GM21737 (cell line): ENCODE measurements around the gene SDK2.

Source experiments
- ATAC-seq: cut with Tn5 transposase; IDR thresholded peaks from one replicate; pipeline ENCODE4 v1.9.1; 2021; ENCODE audit warnings: mild to moderate bottlenecking, moderate library complexity; ENCODE audit not compliant: unreplicated experiment

Gene SDK2

DNA sequence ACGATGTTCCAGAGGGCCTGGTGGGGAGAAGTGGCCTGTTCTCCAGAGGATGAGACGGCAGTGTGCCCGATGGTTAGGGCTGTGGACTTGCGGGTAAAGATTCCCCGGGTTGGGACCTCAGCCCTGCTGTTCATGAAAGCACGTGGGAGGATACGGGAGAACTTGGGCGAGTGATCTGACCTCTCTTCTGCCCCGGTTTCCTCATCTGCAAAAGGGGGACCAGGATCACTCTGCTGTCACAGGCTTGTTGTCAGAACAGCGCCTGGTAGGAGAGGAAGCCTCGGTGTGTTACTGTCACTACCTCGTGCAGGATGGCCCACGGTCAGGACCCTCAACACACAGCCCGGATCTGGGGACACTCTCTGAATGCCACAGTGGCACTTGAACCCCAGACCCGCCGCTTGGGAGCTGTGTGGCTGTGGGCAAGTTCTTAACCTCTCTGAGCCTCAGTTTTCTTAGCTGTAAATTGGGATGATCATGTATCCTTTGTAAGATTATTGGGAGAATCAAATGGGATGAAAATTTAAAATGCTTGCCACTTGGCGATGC, 246.9 kb downstream of the SDK2 start:
- no peak for ATAC-seq

DNA sequence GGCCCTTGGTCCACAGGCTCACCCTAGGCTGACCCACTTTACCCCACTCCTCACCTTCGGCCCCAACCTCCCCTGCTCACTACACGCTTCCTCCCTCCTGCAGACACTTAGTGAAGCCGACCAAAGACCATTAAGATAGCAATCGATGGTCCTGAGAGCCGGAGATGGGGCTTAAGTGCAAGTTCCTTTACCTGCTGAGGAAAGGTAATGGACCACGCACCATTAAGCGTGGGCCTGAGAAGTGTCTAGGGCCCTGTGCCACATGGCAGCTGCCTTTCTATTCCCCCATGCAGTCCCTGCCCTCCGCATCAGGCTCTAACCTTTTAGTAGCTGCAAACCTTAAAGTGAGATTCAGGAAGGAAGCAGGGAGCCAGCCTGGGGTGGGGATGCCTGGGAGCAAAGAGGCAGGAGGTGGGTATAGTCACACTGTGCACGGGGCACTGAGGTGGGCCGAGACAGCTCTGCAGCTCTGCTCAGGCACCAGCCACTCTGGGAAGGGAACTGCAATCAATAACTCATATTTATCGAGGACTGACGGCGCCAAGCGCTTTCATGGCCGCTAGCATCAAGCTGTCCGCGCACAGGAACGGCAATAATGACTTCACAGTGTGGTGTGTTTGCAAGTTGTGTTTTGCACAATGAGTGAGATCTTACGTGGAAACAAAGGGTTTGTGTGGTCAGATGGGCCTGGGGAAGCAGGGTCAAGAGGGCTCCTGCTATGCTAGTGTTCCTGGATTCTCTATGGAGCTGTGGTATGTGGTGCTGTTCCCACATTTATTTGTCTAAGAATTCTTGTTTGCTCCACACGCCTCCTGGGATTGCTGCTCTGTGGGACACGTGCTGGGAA, 247.6 kb downstream of the SDK2 start:
- no peak for ATAC-seq

DNA sequence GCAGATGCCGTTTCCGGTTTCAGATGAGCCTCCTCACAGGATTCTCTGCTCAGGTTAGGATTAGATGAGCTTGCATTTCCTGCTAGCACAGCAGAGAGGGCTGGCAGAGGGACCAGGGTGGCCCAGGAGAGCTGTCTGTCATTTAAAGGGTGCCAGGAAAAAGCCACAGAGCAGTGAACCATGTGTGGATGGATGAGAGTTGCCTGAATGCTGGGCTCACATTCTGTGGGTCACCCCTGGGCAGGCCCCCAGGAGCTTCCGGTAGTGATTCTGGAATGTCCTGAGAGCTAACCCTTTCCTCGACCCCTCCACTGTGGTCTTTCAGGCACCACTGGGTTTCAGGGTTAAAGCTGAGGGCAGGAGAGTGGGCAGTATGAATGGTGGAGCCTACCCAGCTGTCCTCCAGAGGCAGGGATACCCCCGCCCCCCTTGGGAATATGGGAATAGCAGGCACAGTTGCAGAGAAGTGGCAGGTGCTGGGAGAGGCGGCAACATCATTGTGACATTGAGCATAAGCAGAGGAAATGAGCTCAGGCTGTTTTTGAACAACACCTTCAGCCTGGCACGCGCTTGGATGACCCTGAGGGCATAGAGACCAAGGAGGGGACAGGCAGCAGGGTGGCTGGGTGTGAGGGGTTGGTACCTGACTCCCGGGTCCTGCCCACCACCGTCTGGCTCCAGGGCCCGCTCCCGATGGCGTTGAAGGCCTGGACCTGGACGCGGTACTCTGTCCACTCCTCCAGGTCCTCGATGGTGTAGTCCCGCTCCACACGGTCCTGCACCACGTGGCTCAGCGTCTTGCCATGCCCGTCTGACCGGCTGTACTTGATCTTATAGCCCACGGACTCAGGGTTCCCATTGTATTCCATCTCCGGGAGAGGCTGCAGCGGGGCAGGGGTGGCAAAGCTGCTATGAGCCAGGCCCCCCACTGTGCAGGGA, 249.5 kb downstream of the SDK2 start:
- no peak for ATAC-seq

DNA sequence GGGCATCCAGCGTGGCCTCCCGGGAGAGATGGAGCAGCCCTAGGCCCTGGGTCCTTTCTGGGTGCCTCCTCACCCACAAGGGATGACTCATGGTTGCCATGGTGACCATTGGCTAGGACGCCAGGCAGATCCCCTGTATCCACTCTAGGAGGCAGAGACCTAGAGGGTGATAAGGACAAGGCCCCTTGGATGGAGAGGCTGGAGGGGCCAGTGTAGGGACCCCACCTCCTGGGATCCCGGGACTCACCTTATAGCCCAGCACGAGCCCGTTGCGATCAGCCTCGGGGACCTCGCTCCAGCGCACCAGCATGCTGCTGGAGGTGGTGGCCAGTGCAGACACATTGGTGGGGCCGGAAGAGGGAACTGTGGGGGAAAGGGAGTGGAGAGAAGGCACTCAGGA, 250.3 kb downstream of the SDK2 start:
- no peak for ATAC-seq

DNA sequence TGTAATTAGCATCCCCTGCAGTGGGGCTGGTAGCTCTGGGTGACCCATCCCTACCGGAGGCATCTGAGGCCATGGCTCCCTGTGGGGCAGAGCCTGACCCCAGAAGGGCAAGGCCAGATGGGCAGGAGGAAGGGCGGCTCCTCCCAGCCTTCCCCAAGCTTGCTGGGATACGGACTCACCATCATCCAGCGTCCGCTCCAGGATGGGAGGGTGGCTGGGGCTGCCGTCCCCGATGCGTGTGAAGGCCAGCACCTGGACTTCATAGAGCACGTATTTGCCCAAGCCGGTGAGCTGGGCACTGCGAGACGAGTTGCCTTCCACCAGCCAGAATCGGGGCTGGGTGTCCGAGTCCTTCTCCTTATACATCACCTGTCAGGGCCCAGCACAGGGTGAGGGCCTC, 250.9 kb downstream of the SDK2 start:
- no peak for ATAC-seq

DNA sequence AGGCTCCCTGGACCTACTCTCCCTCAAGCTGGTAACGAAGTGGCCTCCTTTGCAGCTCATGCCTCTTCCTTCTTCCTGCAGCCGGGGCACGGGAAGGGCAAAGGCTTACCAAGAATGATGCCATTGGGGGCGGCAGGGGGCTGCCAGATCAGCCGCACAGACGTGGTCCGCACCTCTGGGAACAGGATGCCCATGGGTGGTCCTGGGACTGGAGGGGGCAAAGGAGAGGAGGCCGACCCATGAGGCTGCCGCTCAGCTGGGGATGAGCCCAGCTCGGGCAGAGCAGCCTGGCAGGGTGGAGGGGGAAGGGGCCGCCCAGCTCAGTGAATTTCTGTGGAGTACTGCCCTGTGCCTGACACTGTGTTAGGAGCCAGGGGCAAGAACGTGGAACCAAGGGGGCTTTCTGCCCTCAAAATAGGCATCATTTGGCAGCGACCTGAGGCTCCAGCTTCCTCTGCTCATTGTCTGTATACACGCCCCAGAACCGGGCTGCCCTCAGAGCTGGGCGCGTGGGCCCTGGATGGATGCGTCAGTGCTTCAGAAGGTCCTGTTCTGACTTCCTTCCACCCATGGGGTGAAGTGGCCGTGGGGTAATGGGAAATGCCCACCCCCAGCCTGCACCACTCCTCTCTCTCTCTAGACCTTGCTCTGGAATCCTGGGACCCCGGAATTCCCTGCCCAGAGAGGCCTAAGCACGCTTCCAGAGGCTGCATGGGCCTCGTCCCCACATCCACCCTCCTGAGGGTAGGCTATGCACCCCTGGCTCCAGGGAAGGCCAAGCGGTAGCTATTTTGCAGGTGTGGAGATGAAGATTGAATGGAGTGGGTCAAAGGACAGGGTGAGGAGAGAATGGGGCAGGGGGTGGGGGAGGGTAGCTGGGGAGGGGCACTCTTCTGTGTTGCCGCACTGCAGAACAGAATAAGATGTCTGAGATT, 252.6 kb downstream of the SDK2 start:
- no peak for ATAC-seq

DNA sequence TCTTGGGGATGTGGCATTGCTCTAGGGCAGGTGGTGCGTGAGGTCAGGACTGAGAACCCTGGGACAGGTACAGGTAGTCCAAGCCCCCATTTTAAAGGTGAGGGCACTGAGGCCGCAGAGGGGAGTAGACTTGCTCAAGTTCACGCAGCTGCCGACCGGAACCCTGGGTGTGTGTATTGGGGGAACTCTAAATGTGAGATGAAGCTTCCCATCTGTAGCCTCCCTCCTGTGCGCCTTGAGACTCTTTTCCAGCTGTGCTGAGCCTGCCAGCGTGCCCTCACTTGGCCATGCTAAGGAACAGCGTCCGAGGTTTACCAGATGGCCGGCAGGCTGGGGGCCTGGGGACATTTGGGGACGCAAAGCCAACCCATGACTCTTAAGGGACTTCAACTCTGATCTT, 253.4 kb downstream of the SDK2 start:
- ATAC-seq = no peak

DNA sequence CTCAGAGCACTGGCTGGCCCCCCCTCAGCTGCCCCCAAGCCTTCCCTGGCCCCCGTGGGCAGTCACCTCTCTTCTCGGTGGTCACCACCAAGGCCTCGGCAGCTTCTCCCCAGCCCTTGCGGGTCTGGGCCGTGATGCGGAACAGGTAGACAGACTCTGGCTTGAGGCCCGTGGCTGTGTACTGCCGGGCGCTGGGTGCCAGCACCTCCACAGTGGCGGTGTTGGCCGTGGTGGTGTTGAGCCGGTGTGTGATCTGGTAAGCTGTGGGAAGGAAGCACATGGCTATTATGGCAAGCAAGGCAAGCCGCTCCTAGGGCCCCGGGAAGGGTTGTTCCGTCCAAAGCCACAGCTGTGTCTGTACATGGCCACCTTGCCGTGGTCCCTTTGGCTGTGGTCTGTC, 254.0 kb downstream of the SDK2 start:
- no peak for ATAC-seq

DNA sequence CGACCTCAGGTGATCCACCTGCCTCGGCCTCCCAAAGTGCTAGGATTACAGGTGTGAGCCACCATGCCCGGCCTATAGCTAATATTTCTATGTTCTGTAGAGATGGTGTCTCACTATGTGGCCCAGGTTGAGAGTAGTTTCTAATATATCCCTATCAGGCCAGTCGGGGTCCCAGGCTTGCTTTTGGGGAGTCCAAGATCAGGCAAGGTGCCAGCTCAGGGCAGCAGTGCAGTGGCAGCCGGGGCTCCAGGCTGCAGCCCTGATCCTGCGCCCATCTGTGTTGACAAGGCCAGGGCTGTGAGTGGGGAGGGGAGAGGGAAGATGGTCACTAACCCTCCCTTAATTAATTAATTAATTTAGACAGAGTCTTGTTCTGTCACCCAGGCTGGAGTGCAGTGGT, 254.8 kb downstream of the SDK2 start:
- ATAC-seq = no peak

DNA sequence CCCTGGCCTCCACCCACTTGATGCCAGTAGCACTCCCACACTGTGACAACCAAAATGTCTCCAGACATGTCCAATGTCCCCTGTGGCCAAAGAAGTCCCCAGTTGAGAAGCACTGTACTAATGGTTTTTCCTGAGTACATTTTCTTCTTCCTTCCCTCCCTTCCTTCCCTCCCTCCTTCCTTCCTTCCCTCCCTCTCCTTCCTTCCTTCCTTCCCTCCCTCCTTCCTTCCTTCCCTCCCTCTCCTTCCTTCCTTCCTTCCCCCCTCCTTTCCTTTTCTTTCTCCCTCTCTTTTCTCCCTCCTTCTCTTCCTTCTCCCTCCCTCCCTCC, 255.7 kb downstream of the SDK2 start:
- ATAC-seq = no peak

DNA sequence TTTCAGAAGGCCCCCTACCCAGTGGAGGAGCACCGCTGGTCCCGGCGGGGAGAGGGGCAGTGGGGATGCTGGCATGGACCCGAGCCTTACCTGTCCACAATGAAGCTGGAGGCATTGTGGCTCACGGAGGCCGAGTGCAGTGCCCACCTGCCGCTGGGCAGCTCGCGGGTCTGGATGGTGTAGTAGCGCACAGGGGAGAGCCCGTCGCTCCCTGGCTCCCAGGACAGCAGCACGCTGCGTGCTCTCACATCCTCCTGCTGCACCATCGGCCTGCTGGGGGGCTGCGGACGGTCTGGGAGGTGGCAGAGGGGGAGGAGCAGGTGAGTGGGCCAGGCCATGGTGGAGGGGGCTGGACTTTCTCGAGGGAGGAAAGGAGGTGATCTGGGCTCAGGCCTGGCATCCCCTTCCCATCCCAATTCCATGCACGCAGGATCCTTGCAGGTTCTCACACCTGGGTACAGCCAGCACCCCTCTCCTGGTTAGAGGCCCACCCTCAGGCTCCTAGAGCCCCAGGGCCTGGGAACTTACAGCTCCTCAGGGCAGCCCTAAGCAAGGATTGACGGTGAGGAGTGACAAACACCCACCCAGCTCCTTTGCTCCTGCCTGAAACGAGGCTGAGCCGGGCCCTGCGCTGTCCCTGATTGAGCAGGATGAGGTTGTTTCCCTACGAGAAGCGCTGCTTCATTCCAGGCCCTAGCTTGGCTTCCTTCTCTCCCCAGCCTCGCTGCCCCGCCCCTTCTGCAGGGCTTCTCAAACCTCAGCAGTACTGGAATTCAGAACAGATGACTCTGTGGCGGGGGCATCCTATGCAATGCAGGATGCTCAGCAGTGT, 256.3 kb downstream of the SDK2 start:
- ATAC-seq = no peak

DNA sequence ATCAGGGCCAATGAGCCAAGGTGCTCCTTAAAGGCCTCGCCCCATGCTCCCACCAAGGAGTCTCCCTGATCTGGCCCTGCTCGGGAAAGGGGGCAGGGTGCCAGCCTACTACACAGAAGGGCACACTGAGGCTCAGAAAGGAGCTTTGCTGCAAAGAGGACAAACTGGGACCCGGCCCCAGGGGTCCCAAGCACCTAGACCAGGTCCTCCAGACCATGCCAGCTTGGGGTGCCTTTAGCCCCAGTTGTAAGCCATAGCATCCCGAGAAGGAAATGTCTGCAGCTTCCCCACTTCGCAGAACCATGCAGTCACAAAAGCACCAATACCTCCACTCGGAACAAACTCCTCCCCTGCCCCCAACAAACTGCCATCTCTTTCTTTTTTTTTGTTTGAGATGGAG, 257.7 kb downstream of the SDK2 start:
- ATAC-seq = no peak

DNA sequence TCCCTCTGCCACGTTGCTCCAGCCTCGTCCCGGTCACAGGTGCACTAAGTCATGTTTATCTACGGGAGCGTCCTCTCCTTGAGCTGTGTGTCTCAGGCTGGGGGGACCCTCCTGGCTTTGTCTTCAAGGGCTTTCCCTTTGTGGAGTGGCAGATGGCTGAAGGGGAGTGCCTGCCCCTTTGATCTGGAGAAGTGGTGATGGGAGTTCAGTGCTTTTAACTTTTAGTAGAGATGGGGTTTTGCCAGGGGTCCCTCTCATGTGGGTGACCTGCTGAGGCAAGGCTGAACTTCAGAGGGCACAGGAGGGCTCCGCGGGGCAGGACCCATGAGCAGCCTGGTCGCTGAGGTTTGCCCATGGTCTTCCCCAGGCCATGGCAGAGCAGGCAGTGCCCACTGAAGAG, 259.3 kb downstream of the SDK2 start:
- no peak for ATAC-seq

DNA sequence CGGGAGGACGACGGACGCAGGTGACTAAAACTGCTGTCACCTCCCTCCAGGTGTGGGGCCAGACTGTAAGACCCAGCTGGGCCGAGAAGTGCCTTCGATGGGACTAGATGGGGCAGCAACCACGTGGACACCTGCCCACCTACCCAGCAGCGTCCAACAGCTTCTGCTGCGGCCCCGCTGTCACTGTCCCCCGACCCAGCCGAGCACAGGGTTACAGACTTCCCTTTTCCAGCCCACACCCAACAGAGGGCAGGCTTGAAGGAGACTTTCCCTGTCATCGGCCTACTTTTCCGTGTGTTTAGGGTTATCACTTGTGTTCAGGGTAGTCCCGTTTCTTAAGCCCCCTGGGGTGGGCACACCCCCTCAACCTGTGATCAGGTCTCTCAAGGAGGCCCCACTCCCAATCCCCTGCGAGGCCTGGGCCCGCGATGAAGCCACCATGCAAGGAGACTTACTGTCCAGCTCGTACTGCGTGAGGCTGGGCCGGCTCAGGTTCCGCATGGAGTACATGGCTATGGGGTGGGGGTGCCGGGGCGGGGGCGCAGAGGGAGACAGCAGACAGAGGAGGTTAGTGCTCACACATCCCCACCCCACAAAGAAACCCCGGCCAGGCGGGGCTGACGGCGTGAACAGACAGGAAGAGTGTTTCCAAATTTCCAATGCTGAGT, 263.7 kb downstream of the SDK2 start:
- ATAC-seq = no peak

DNA sequence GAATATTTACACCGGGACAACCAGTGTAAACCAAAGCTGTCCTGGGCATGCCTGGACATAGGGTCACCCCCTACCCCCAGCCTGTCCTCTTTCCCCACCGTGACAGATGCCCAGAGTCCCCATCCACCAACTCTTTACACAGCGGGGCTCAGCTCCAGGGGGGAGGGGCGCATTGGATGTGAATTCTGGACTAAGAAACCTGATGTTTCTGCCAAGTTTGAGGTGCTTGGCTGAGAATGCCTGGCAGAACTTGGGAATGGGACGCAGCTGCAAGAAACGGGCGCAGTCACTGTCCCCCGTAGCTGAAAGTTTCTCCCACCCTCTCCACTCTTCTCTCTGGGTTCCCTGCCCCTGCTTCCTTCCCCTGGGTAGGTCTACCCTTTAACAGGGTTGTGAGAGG, 264.4 kb downstream of the SDK2 start:
- no peak for ATAC-seq

DNA sequence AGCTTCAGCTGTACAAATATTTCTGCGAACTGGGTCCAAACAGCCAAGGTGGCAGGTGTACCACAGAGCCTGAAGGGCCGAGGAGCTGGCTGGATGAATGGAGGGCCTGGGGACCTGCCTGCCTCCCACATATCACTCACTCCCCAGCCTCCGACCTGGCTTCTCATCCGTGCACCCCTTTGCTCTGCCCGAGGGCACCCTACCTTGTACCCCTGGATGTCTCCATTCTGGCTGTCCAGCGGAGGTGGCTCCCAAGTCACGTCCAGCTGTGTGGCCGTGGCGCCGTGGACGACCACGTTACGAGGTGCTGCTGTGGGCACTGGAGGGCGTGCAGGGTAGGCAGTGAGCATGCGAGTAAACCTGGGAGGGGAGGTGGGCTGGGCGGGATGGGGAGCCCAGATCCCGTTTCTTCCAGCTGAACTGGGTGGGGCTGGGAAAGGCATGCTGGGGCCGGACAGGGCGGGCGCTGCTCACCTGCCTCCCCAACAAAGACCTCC, 265.2 kb downstream of the SDK2 start:
- ATAC-seq = no peak

DNA sequence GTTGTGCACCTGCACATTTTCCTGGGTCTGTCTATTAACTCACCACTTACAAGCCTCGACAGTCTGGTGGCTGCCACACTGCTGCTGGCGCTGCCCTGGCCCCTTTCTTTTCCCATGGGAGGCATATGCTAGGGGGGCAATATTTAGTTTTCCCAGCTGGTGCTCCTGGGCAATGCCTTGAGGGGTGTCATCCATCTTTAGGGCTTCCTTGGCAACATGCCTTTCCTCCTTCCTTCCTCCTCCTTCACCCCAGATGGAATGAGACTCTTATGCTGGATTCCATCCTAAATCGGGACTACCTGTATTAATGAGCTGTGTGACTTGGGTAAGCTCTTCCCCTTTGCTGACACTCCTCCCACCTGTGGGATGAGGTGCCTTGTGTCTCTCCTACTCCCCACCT, 267.6 kb downstream of the SDK2 start:
- no peak for ATAC-seq

DNA sequence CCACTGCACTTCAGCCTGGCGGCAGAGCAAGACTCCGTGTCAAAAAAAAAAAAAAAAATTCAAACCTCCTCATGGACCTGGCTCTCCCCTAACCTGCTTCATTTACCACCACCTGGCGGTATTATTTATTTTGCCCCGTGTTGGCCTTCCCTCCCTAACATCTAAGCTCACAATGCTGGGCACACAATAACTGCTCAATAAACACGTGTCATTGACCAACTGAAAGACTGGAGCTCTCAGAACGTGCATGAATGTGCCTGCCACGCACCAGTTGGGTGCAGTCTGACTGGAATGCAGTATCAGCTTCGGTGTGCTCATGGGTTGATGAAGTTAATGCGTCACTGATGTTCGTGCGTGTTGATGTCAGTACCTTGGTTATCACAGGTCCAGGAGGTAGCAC, 268.1 kb downstream of the SDK2 start:
- no peak for ATAC-seq

DNA sequence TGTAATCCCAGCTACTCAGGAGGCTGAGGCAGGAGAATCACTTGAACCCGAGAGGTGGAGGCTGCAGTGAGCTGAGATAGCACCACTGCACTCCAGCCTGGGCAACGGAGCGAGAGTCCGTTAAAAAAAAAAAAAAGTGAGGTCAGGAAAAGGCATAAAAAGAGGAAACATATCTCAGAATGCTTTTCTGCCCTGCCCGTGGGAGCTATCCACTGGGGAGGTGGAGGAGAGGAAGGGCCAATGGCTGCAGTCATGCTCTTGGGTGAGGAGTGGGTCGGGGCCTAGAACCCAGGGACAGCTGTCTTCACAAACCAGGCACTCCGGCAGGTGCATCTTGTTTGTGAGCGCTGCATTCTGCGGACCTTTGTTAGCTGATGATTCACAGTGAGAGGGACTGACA, 272.4 kb downstream of the SDK2 start:
- no peak for ATAC-seq
